Measurements from ENCODE around the gene GP9. TPM values are rescaled to one million over a fixed set of nuclear protein-coding genes. Genes with fewer than 3 reads are reported as not detected.

GP9 gene
- polyA plus RNA-seq, 1 of the 3 experiments (the other 2 are of a cell fraction), result not detected

GRCh38 chr3:129022114-129023007 is 38.2 kb upstream of the GP9 start:
- Histone ChIP-seq H3K9me3 (no peaks in the 10 kb centered on the region), H3K9me2 (no peaks in the 10 kb centered on the region), H3K4me2 (no peak overlapping the region), H3F3A (replicated peaks; ENCODE audit: insufficient read depth) (no peaks in the 10 kb centered on the region), H3K4me3 (ENCODE audit: low read depth in 2 of 2, low read length in 1 of 2) (no peak overlapping the region), H4K20me1 (ENCODE audit: insufficient read depth) (no peaks in the 10 kb centered on the region), H3K27ac (ENCODE audit: low read depth in 2 of 2, low read length in 1 of 2) (no peak overlapping the region), H3K27me3 (ENCODE audit: insufficient read depth) (no peaks in the 10 kb centered on the region; the same call in 1 of the 2 replicates), H3K36me3 (replicated peaks in 1 of 2; ENCODE audit: control insufficient read depth in 1 of 2, insufficient read depth in 2 of 2, low read length in 1 of 2) (no peaks in the 10 kb centered on the region), H3K79me2 (ENCODE audit: insufficient read depth) (no peaks in the 10 kb centered on the region), H3K9ac (no peak overlapping the region), H3K4me1 (ENCODE audit: control insufficient read depth in 1 of 2, insufficient read depth in 2 of 2, low read depth in 1 of 2, low read length in 1 of 2) (peaks cover 0 to 16% of the 10 kb centered on the region in 2 experiments; a peak in 1 of 4 replicates), H2AFZ (ENCODE audit: low read depth) (no peak overlapping the region)
- DNase-seq, result peak; percentile 76
- ChIA-PET CTCF (interaction anchor here (0.8 to 4.7 kb wide), 5 partner anchors 12 to 99 kb away, joined by 3 to 25 read pairs (median 4); partner anchors contain the start of gene RAB43), POLR2A (no interaction called here)
- TF ChIP-seq FOSL2 (IDR thresholded peaks at IDR 0.05; ENCODE audit: borderline replicate concordance, low read depth) (no peak), TAF1 (IDR thresholded peaks at IDR 0.05; ENCODE audit: borderline replicate concordance, low read depth, low read length) (no peak), RXRA (IDR thresholded peaks at IDR 0.05; ENCODE audit: borderline replicate concordance, low read depth) (no peak), MEF2A (IDR thresholded peaks at IDR 0.05; ENCODE audit: borderline replicate concordance, low read depth) (no peak), JUND (IDR thresholded peaks at IDR 0.05) (no peak), RCOR1 (IDR thresholded peaks at IDR 0.05; ENCODE audit: low read length) (0 out of 2 replicates have a peak, but pooled peaks have one; percentile 20)
- WGBS (ENCODE audit: low lambda C conversion rate), result 57% methylated on average over 9 of the region's 15 CpGs

- DNase-seq, result no peak
- no peak overlapping the region for H3K4me3 ChIP-seq (ENCODE audit: low read depth in 2 of 2, low read length in 1 of 2)
- TF ChIP-seq MEF2A (IDR thresholded peaks at IDR 0.05; ENCODE audit: borderline replicate concordance, low read depth) (no peak), EZH2phosphoT487 (IDR thresholded peaks at IDR 0.05; ENCODE audit: borderline replicate concordance, low read depth) (no peak), MAX (IDR thresholded peaks at IDR 0.05; ENCODE audit: low read depth) (no peak), RAD21 (IDR thresholded peaks at IDR 0.05; ENCODE audit: low read length) (no peak), YY1 (IDR thresholded peaks at IDR 0.05; ENCODE audit: low read depth) (no peak), RXRA (IDR thresholded peaks at IDR 0.05; ENCODE audit: borderline replicate concordance, low read depth) (no peak), USF1 (IDR thresholded peaks at IDR 0.05; ENCODE audit: borderline replicate concordance, low read depth) (no peak), PBX3 (IDR thresholded peaks at IDR 0.05) (no peak), REST (IDR thresholded peaks at IDR 0.05; ENCODE audit: low read depth, low read length) (no peak), FOXM1 (IDR thresholded peaks at IDR 0.05; ENCODE audit: low read depth) (no peak), ELF1 (IDR thresholded peaks at IDR 0.05) (no peak), GABPA (IDR thresholded peaks at IDR 0.05; ENCODE audit: low read depth) (no peak), ZBTB33 (IDR thresholded peaks at IDR 0.05; ENCODE audit: borderline replicate concordance, low read depth) (no peak)
- POLR2A ChIA-PET, result no interaction called here
- 55% methylated on average over 1 of the region's 1 CpG for WGBS (ENCODE audit: low lambda C conversion rate)
- no peaks in the 10 kb centered on the region for H3K9me3 ChIP-seq
- H3K79me2 ChIP-seq (ENCODE audit: insufficient read depth), result no peaks in the 10 kb centered on the region
- H3F3A ChIP-seq (replicated peaks; ENCODE audit: insufficient read depth), result no peaks in the 10 kb centered on the region
- peaks cover 0 to 14% of the 10 kb centered on the region in 2 experiments; a peak in 1 of 4 replicates for H3K4me1 ChIP-seq (ENCODE audit: control insufficient read depth in 1 of 2, insufficient read depth in 2 of 2, low read depth in 1 of 2, low read length in 1 of 2)
- no peaks in the 10 kb centered on the region for H3K9me2 ChIP-seq
- no peak overlapping the region for H2AFZ ChIP-seq (ENCODE audit: low read depth)
- no peak overlapping the region for H3K27ac ChIP-seq (ENCODE audit: low read depth in 2 of 2, low read length in 1 of 2)
- H4K20me1 ChIP-seq (ENCODE audit: insufficient read depth), result no peaks in the 10 kb centered on the region
- no peak overlapping the region for H3K4me2 ChIP-seq
- no peaks in the 10 kb centered on the region for H3K36me3 ChIP-seq (replicated peaks in 1 of 2; ENCODE audit: control insufficient read depth in 1 of 2, insufficient read depth in 2 of 2, low read length in 1 of 2)
- CTCF ChIA-PET, result interaction anchor here (1.2 to 4.7 kb wide), 4 partner anchors 11 to 98 kb away, joined by 3 to 25 read pairs (median 4); partner anchors contain the start of gene RAB43
- no peaks in the 10 kb centered on the region; the same call in 1 of the 2 replicates for H3K27me3 ChIP-seq (ENCODE audit: insufficient read depth)
- no peak overlapping the region for H3K9ac ChIP-seq
These were observed 37.6 kb upstream of the GP9 start for GRCh38 chr3:129023008-129023358.
